PC-9 (cell line): ENCODE data around the gene MISP.

Source experiments
- EZH2 ChIP-seq: fragments of 200-600 bp; sonication (generic); IDR thresholded peaks from 2 replicates; pipeline ENCODE4 v1.8.0; 2017; ENCODE audit warnings: antibody characterized with exemption, low read depth
- TF ChIP-seq, protein P1 (sequence below): fragments of 200-600 bp; sonication (generic); conservative IDR thresholded peaks from 2 replicates; pipeline ENCODE4 v1.6.1; 2017; ENCODE audit warnings: mixed run types, antibody characterized with exemption, mild to moderate bottlenecking, moderate library complexity

DNA sequence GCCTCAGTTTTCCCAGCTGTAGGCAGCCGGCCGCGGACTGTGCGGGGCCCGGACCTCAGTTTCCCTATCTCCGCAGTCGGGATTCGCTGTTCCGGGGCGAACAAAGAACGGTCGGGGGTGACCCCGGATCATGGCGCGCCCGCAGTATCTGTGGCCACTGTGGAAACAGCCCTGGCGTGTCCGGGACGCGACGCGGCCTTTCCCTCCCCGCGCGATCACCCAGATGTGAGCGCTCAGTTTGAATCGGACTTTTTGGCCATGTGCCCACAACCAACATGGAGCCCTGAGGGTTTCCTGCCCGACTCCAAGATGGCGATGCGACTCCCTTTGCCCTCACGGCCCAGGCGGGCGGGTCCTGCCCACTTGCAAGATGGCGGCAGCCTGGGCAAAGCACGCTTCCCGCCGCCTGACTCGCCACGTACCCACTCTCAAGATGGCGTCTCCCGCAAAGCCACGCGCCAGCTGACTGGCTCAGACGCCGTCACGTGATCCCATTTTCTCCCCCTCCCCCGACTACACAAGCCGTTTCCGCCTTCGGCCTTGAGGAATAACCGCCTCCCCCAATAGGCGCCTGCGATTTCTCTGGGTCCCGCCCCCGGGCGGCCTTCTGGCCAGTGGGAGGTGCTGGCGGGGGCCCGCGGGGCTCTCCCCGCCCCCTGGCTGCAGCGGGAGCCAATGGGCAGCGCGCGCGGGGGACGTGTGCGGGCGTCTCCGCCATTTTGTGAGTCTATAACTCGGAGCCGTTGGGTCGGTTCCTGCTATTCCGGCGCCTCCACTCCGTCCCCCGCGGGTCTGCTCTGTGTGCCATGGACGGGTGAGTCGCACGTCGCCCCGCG lies 46.0 kb downstream of the MISP start, which contains the start of gene PTBP1:
- TF ChIP-seq, protein P1, sequence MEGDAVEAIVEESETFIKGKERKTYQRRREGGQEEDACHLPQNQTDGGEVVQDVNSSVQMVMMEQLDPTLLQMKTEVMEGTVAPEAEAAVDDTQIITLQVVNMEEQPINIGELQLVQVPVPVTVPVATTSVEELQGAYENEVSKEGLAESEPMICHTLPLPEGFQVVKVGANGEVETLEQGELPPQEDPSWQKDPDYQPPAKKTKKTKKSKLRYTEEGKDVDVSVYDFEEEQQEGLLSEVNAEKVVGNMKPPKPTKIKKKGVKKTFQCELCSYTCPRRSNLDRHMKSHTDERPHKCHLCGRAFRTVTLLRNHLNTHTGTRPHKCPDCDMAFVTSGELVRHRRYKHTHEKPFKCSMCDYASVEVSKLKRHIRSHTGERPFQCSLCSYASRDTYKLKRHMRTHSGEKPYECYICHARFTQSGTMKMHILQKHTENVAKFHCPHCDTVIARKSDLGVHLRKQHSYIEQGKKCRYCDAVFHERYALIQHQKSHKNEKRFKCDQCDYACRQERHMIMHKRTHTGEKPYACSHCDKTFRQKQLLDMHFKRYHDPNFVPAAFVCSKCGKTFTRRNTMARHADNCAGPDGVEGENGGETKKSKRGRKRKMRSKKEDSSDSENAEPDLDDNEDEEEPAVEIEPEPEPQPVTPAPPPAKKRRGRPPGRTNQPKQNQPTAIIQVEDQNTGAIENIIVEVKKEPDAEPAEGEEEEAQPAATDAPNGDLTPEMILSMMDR: no peak
- TF ChIP-seq EZH2: no peak
